Measurements from ENCODE around the gene ANKRD42. TPM values are rescaled to one million over a fixed set of nuclear protein-coding genes. Genes with fewer than 3 reads are reported as not detected.

Gene ANKRD42
- total RNA-seq, 1 experiment from 2014 or later = 5.4 TPM

DNA sequence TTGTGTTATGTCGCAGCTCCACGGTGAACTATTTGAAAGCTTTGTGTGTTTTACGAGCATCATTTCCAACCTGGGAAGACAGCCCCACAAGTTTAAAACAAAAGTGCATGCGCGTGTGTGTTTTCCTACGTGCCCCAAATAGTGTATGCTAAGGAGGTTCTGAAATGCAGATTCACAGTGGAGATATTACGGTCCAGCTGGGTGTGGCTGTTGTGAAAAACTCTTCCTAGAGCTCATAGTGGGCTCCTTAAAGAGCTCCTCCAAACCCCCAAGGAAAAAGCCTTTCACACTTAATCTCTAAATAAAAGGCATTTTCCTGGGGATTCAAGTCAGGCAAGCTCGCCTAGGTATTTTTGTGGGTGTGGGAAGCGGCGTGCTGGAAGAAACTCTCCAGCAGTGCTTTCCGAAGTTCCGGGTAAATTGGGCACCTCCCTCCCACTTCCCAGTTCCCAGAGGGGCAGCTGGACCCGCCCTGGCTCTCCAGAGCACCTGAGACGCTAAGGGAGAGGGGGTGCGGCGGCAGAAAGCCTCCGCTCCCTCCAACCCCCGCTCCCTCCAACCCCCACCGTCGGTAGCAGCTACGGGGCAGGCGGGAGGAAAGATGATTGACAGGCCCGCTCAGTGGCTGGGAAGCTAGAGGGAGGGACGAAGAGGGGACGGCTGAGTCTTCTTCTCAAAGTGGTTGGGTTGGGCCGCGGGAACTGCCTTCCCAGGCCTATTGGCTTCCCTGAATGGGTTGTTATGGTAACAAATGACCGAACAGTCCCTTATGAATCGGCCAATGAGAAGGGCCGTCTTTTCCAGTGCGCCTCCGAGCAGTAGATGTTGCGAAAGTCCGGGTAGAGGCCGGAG, 37.1 kb upstream of the ANKRD42 start:
- Histone ChIP-seq H3K36me3 (ENCODE audit: control insufficient read depth in 1 of 2, insufficient read depth in 2 of 2, low read length in 2 of 2) (peaks cover 15 to 19% of the 10 kb centered on the region in 2 experiments; a peak in 3 of 4 replicates), H2AFZ (ENCODE audit: low read depth, low read length, poor library complexity, severe bottlenecking) (peak overlapping the region; percentile 72), H3K4me3 (replicated peaks in 1 of 2; ENCODE audit: low read depth in 1 of 2, low read length in 2 of 2) (peak overlapping the region; percentile 65 to 97), H4K20me1 (ENCODE audit: insufficient read depth) (peaks cover 24% of the 10 kb centered on the region; the same call in 1 of the 2 replicates), H3K27ac (ENCODE audit: low read depth, low read length) (peak overlapping the region; percentile 88), H3K4me1 (ENCODE audit: control insufficient read depth in 1 of 2, insufficient read depth in 2 of 2, low read length in 2 of 2) (peaks cover 11 to 41% of the 10 kb centered on the region in 2 experiments), H3K4me2 (ENCODE audit: low read length) (peak overlapping the region; percentile 86), H3K9me3 (ENCODE audit: control insufficient read depth in 1 of 2, insufficient read depth in 1 of 2, low read depth in 1 of 2, low read length in 2 of 2) (no peaks in the 10 kb centered on the region), H3K9ac (ENCODE audit: low read length) (peak overlapping the region; percentile 96), H3K9me2 (ENCODE audit: insufficient read depth) (no peaks in the 10 kb centered on the region), H3K79me2 (ENCODE audit: insufficient read depth, low read length) (peaks cover 44% of the 10 kb centered on the region), H3K27me3 (ENCODE audit: insufficient read depth, low read length) (no peaks in the 10 kb centered on the region)
- DNase-seq (ENCODE audit: low read depth, low spot score) = peak; percentile 99
- ChIA-PET POLR2A (interaction anchor here (0.6 to 2.7 kb wide), 12 partner anchors 11 to 255 kb away, joined by 3 to 15 read pairs (median 4); partner anchors contain the start of genes ANKRD42, CCDC90B, DDIAS and PRCP), RAD21 (ENCODE audit: low non-redundant PET in 1 of 2, low total read pairs in 2 of 2, uncharacterized antibody in 2 of 2, unreplicated experiment in 2 of 2) (no interaction called here), CTCF (interaction anchor here (0.7 kb wide), 1 partner anchor 51 kb away, joined by 3 read pairs; no protein-coding TSS in a partner anchor)
- TSS peak; percentile 97 for BruUV-seq (replicated peaks)
- ATAC-seq = peak; percentile 89
- intact Hi-C loops (cut with micrococcal nuclease) = loop anchor here (1.0 to 5.0 kb wide), 4 partner anchors 36 to 255 kb away; partner anchors contain the start of genes ANKRD42, DDIAS and RAB30
- TF ChIP-seq ELF1 (IDR thresholded peaks at IDR 0.05; ENCODE audit: borderline replicate concordance, low read depth) (peak; percentile 61), SRF (IDR thresholded peaks at IDR 0.05; ENCODE audit: low read depth) (peak; percentile 45; the same call in 1 of the 2 replicates), EGR1 (IDR thresholded peaks at IDR 0.05; ENCODE audit: low read depth) (peak; percentile 67), YY1 (IDR thresholded peaks at IDR 0.05; ENCODE audit: extremely low read depth, insufficient replicate concordance, low read depth, low read length) (peak; percentile 40), FOSL1 (IDR thresholded peaks at IDR 0.05; ENCODE audit: low read depth) (no peak), SP1 (IDR thresholded peaks at IDR 0.05; ENCODE audit: low read depth) (peak; percentile 96), RAD21 (IDR thresholded peaks at IDR 0.05; ENCODE audit: low read depth) (no peak), JUND (IDR thresholded peaks at IDR 0.05) (0 out of 2 replicates have a peak, but pooled peaks have one; percentile 12), CBX3 (IDR thresholded peaks at IDR 0.05; ENCODE audit: low read depth) (peak; percentile 49; the same call in 1 of the 2 replicates), POLR2AphosphoS5 (IDR thresholded peaks at IDR 0.05; ENCODE audit: low read depth, low read length) (peak; percentile 88), ZNF274 (IDR thresholded peaks at IDR 0.05; ENCODE audit: low read depth, low read length) (no peak), CEBPB (IDR thresholded peaks at IDR 0.05; ENCODE audit: low read depth) (peak; percentile 99), SIN3A (IDR thresholded peaks at IDR 0.05; ENCODE audit: low read depth) (peak; percentile 73; the same call in 1 of the 2 replicates), EZH2 (IDR thresholded peaks at IDR 0.05) (no peak), POLR2A (IDR thresholded peaks at IDR 0.05; ENCODE audit: borderline replicate concordance, extremely low read depth, insufficient read depth, insufficient read length) (peak; percentile 56), EZH2phosphoT487 (IDR thresholded peaks at IDR 0.05; ENCODE audit: borderline replicate concordance) (no peak), ZFX (IDR thresholded peaks at IDR 0.05) (no peak)
- TF ChIP-seq, protein P1, sequence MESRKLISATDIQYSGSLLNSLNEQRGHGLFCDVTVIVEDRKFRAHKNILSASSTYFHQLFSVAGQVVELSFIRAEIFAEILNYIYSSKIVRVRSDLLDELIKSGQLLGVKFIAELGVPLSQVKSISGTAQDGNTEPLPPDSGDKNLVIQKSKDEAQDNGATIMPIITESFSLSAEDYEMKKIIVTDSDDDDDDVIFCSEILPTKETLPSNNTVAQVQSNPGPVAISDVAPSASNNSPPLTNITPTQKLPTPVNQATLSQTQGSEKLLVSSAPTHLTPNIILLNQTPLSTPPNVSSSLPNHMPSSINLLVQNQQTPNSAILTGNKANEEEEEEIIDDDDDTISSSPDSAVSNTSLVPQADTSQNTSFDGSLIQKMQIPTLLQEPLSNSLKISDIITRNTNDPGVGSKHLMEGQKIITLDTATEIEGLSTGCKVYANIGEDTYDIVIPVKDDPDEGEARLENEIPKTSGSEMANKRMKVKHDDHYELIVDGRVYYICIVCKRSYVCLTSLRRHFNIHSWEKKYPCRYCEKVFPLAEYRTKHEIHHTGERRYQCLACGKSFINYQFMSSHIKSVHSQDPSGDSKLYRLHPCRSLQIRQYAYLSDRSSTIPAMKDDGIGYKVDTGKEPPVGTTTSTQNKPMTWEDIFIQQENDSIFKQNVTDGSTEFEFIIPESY (IDR thresholded peaks at IDR 0.05; ENCODE audit: extremely low read depth, insufficient replicate concordance, low read length) = no peak
- TF ChIP-seq, protein P2, sequence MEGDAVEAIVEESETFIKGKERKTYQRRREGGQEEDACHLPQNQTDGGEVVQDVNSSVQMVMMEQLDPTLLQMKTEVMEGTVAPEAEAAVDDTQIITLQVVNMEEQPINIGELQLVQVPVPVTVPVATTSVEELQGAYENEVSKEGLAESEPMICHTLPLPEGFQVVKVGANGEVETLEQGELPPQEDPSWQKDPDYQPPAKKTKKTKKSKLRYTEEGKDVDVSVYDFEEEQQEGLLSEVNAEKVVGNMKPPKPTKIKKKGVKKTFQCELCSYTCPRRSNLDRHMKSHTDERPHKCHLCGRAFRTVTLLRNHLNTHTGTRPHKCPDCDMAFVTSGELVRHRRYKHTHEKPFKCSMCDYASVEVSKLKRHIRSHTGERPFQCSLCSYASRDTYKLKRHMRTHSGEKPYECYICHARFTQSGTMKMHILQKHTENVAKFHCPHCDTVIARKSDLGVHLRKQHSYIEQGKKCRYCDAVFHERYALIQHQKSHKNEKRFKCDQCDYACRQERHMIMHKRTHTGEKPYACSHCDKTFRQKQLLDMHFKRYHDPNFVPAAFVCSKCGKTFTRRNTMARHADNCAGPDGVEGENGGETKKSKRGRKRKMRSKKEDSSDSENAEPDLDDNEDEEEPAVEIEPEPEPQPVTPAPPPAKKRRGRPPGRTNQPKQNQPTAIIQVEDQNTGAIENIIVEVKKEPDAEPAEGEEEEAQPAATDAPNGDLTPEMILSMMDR (IDR thresholded peaks at IDR 0.05 in 2 of 3, conservative IDR thresholded peaks at IDR 0.05 in 1 of 3; ENCODE audit: borderline replicate concordance in 1 of 3, insufficient read depth in 1 of 3, low read depth in 2 of 3, low read length in 2 of 3) = no peak

All from HCT116 (cell line).